ENCODE data around the gene RBM20. TPM values are rescaled to one million over a fixed set of nuclear protein-coding genes. Genes with fewer than 3 reads are reported as not detected.

Gene RBM20
- total and polyA plus RNA-seq, 2 experiments from 2014 or later = 0.05 to 0.17 TPM

- Histone ChIP-seq H3K9me2 (ENCODE audit: insufficient read depth) (no peaks in the 10 kb centered on the region), H3K79me2 (replicated peaks; ENCODE audit: insufficient read depth) (no peaks in the 10 kb centered on the region), H3K4me1 (ENCODE audit: insufficient read depth) (peaks cover 17% of the 10 kb centered on the region), H3K4me2 (peak overlapping the region; percentile 88), H2AFZ (peak overlapping the region; percentile 86; the same call in 1 of the 2 replicates), H3K4me3 (peak overlapping the region; percentile 67), H3K27me3 (ENCODE audit: insufficient read depth) (peaks cover 64% of the 10 kb centered on the region), H3K36me3 (ENCODE audit: insufficient read depth) (no peaks in the 10 kb centered on the region), H4K20me1 (replicated peaks; ENCODE audit: insufficient read depth) (no peaks in the 10 kb centered on the region), H3K27ac (ENCODE audit: low read depth) (no peak overlapping the region), H3F3A (replicated peaks; ENCODE audit: low read depth) (no peaks in the 10 kb centered on the region)
- TF ChIP-seq EZH2phosphoT487 (IDR thresholded peaks at IDR 0.05; ENCODE audit: unreplicated experiment) = no peak
- TF ChIP-seq NANOG (IDR thresholded peaks at IDR 0.05; ENCODE audit: borderline replicate concordance) = no peak
- no peak for TF ChIP-seq EZH2 (IDR thresholded peaks at IDR 0.05; ENCODE audit: low read depth, unreplicated experiment)
- TF ChIP-seq, protein P1, sequence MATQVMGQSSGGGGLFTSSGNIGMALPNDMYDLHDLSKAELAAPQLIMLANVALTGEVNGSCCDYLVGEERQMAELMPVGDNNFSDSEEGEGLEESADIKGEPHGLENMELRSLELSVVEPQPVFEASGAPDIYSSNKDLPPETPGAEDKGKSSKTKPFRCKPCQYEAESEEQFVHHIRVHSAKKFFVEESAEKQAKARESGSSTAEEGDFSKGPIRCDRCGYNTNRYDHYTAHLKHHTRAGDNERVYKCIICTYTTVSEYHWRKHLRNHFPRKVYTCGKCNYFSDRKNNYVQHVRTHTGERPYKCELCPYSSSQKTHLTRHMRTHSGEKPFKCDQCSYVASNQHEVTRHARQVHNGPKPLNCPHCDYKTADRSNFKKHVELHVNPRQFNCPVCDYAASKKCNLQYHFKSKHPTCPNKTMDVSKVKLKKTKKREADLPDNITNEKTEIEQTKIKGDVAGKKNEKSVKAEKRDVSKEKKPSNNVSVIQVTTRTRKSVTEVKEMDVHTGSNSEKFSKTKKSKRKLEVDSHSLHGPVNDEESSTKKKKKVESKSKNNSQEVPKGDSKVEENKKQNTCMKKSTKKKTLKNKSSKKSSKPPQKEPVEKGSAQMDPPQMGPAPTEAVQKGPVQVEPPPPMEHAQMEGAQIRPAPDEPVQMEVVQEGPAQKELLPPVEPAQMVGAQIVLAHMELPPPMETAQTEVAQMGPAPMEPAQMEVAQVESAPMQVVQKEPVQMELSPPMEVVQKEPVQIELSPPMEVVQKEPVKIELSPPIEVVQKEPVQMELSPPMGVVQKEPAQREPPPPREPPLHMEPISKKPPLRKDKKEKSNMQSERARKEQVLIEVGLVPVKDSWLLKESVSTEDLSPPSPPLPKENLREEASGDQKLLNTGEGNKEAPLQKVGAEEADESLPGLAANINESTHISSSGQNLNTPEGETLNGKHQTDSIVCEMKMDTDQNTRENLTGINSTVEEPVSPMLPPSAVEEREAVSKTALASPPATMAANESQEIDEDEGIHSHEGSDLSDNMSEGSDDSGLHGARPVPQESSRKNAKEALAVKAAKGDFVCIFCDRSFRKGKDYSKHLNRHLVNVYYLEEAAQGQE (IDR thresholded peaks at IDR 0.05; ENCODE audit: unreplicated experiment) = no peak
- TF ChIP-seq JUNB (IDR thresholded peaks at IDR 0.05; ENCODE audit: unreplicated experiment) = no peak
- TF ChIP-seq, protein P2, sequence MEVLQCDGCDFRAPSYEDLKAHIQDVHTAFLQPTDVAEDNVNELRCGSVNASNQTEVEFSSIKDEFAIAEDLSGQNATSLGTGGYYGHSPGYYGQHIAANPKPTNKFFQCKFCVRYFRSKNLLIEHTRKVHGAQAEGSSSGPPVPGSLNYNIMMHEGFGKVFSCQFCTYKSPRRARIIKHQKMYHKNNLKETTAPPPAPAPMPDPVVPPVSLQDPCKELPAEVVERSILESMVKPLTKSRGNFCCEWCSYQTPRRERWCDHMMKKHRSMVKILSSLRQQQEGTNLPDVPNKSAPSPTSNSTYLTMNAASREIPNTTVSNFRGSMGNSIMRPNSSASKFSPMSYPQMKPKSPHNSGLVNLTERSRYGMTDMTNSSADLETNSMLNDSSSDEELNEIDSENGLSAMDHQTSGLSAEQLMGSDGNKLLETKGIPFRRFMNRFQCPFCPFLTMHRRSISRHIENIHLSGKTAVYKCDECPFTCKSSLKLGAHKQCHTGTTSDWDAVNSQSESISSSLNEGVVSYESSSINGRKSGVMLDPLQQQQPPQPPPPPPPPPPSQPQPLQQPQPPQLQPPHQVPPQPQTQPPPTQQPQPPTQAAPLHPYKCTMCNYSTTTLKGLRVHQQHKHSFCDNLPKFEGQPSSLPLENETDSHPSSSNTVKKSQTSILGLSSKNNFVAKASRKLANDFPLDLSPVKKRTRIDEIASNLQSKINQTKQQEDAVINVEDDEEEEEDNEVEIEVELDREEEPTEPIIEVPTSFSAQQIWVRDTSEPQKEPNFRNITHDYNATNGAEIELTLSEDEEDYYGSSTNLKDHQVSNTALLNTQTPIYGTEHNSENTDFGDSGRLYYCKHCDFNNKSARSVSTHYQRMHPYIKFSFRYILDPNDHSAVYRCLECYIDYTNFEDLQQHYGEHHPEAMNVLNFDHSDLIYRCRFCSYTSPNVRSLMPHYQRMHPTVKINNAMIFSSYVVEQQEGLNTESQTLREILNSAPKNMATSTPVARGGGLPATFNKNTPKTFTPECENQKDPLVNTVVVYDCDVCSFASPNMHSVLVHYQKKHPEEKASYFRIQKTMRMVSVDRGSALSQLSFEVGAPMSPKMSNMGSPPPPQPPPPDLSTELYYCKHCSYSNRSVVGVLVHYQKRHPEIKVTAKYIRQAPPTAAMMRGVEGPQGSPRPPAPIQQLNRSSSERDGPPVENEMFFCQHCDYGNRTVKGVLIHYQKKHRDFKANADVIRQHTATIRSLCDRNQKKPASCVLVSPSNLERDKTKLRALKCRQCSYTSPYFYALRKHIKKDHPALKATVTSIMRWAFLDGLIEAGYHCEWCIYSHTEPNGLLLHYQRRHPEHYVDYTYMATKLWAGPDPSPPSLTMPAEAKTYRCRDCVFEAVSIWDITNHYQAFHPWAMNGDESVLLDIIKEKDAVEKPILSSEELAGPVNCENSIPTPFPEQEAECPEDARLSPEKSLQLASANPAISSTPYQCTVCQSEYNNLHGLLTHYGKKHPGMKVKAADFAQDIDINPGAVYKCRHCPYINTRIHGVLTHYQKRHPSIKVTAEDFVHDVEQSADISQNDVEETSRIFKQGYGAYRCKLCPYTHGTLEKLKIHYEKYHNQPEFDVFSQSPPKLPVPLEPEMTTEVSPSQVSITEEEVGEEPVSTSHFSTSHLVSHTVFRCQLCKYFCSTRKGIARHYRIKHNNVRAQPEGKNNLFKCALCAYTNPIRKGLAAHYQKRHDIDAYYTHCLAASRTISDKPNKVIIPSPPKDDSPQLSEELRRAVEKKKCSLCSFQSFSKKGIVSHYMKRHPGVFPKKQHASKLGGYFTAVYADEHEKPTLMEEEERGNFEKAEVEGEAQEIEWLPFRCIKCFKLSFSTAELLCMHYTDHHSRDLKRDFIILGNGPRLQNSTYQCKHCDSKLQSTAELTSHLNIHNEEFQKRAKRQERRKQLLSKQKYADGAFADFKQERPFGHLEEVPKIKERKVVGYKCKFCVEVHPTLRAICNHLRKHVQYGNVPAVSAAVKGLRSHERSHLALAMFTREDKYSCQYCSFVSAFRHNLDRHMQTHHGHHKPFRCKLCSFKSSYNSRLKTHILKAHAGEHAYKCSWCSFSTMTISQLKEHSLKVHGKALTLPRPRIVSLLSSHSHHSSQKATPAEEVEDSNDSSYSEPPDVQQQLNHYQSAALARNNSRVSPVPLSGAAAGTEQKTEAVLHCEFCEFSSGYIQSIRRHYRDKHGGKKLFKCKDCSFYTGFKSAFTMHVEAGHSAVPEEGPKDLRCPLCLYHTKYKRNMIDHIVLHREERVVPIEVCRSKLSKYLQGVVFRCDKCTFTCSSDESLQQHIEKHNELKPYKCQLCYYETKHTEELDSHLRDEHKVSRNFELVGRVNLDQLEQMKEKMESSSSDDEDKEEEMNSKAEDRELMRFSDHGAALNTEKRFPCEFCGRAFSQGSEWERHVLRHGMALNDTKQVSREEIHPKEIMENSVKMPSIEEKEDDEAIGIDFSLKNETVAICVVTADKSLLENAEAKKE (CRISPR knock-in tag; IDR thresholded peaks at IDR 0.05) = no peak
- no peak for TF ChIP-seq POLR2AphosphoS5 (IDR thresholded peaks at IDR 0.05; ENCODE audit: low read depth)
- no peak for TF ChIP-seq CREB1 (CRISPR knock-in tag; IDR thresholded peaks at IDR 0.05; ENCODE audit: low read depth)
- TF ChIP-seq ZNF114 (CRISPR knock-in tag; IDR thresholded peaks at IDR 0.05) = no peak
- DNase-seq (ENCODE audit: low spot score) = no peak
- no peak for ATAC-seq
- H3K4me1 Mint-ChIP-seq = peaks cover 19% of the 10 kb centered on the region
- H3K36me3 Mint-ChIP-seq (ENCODE audit: low read depth) = no peaks in the 10 kb centered on the region
- peaks cover 13% of the 10 kb centered on the region for H3K27me3 Mint-ChIP-seq (ENCODE audit: insufficient read depth, low read depth, poor library complexity)
- H3K9me3 Mint-ChIP-seq = no peaks in the 10 kb centered on the region
- no peak overlapping the region for H3K27ac Mint-ChIP-seq
- peak overlapping the region; percentile 68 for H3K4me3 Mint-ChIP-seq
Observed at GRCh38 chr10:110672580-110672919, 28.4 kb downstream of the RBM20 start.

Data from GM23338 (cell line).